KOPT-K1 (cell line): ENCODE results near the gene CARMIL1.

Source experiments
- H3K27ac ChIP-seq: fragments of 200-600 bp; sonication (generic); 2 replicates; pipeline ENCODE4 v1.5.1; 2016; ENCODE audit warnings: antibody characterized with exemption, mild to moderate bottlenecking, low read depth, low read length; ENCODE audit not compliant: poor library complexity, severe bottlenecking
- H3K36me3 ChIP-seq: fragments of 200-600 bp; sonication (generic); 2 replicates; pipeline ENCODE4 v1.5.1; 2017; ENCODE audit warnings: antibody characterized with exemption, mild to moderate bottlenecking, low read length, moderate library complexity; ENCODE audit not compliant: insufficient read depth
- H3K9me3 ChIP-seq: fragments of 200-600 bp; sonication (generic); 2 replicates; pipeline ENCODE4 v1.5.1; 2017; ENCODE audit warnings: antibody characterized with exemption, low read length, mild to moderate bottlenecking; ENCODE audit not compliant: insufficient read depth, poor library complexity, severe bottlenecking

CARMIL1 gene

GRCh38 chr6:25659633-25660368 lies 380.6 kb downstream of the CARMIL1 start:
- Histone ChIP-seq H3K27ac (no peak overlapping the region), H3K9me3 (no peaks in the 10 kb centered on the region), H3K36me3 (no peaks in the 10 kb centered on the region)

- Histone ChIP-seq H3K27ac (no peak overlapping the region), H3K9me3 (no peaks in the 10 kb centered on the region), H3K36me3 (no peaks in the 10 kb centered on the region)
Observed at GRCh38 chr6:25660512-25660911, 381.3 kb downstream of the CARMIL1 start.

- H3K36me3 ChIP-seq = no peaks in the 10 kb centered on the region
- no peak overlapping the region for H3K27ac ChIP-seq
- H3K9me3 ChIP-seq = no peaks in the 10 kb centered on the region
Observed at GRCh38 chr6:25661129-25661779, 382.1 kb downstream of the CARMIL1 start.

- H3K27ac ChIP-seq = no peak overlapping the region
- no peaks in the 10 kb centered on the region for H3K36me3 ChIP-seq
- no peaks in the 10 kb centered on the region for H3K9me3 ChIP-seq
Observed at GRCh38 chr6:25665455-25665854, 386.3 kb downstream of the CARMIL1 start.

GRCh38 chr6:25669413-25669812 lies 390.2 kb downstream of the CARMIL1 start:
- Histone ChIP-seq H3K27ac (no peak overlapping the region), H3K36me3 (no peaks in the 10 kb centered on the region), H3K9me3 (no peaks in the 10 kb centered on the region)
